ENCODE results near the gene TRIM38.

Gene TRIM38

DNA sequence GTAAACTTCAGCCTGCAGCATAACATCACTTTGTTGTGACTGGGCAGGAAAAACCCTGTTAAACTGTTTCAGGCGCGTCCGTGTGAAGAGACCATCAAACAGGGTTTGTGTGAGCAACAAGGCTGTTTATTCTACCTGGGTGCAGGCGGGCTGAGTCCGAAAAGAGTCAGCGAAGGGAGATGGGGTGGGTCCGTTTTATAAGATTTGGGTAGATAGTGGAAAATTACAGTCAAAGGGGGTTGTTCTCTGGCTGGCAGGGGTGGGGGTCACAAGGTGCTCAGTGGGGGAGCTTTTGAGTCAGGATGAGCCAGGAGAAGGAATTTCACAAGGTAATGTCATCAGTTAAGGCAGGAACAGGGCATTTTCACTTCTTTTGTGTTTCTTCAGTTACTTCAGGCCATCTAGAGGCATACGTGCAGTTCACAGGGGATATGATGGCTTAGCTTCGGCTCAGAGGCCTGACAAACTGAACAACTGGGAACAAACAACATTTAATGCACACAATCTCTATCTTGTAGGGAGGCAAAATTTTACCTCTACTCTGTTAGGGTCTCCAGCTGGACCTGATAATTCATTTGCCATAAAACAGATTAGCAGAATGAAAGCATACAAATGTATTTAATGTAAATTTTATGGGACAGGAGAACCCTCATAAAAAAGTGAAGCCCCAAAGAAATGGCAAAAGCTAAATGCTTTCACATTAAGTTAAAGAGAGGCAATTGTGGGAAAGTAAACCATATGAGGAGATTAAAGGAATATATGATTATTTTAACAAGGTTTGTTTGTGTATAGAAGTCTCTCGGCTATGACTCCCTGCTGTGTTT lies 66.4 kb downstream of the TRIM38 start:
- DNase-seq: no peak

DNA sequence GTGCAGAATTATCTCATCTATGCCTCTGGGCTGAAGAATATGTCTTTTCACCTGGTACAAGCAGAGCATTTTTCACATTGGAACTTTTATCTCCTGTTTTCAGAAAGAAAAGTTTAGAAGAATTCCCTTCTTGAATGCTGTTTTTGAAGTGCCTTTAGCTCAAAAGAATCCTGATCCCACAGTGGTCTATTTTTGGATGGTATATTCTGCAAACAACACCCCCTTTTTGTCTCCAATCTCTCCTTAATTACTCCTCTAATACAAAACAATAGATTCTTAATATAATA lies 66.9 kb downstream of the TRIM38 start:
- no peak for DNase-seq

DNA sequence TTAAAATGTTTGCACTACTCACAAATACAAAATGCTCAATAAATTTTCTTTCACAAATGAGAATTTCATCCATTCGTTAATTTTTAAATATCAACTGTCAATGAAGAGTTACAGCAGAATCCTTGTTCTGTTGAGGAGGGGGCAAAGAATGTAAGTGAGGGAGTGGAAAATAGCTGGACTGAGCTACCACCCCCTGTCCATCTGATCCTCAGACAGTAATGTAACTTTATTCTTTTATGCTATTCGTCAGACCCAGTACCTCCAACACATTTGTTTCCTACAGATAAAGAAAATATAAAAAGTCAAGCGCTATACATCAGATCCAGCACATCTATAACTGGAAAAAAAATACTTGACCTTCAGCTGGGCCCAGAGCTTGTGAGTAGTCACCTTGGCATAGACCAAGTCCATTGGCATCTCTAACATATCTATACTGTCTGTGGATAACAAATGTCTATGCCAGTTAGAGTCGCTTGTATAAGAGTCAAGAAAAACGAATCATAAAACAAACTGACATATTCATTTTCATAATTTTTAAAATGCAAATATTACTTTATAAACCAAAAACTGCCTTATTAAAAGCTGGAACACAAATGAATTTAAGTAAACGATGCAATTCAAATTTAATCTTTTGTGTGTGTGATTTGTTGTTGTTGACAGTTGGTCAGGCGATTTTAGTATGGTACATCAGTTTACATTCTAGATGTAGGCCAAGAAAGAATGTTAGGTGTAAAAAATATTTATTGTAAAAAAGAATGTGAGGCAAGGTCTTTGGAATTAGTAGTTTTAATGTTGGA lies 67.5 kb downstream of the TRIM38 start:
- no peak for DNase-seq

DNA sequence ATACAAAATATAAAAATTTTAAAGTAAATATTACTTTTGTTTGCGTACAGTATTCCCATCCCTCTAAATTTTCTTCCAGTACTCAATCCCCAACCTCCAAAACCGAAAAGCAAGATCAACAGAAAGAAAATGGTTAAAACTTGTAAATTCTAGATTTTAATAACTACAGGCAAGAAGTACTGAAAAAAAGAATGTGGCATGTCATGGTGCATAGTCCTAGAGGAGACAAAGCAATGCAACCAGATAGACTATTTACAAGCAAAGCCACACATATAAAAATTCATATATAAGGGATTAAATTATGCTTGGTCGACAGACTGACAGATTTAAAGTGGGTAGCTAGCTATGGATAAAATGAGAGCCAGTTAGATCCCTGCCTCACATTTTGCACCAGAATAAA lies 68.1 kb downstream of the TRIM38 start:
- no peak for DNase-seq

DNA sequence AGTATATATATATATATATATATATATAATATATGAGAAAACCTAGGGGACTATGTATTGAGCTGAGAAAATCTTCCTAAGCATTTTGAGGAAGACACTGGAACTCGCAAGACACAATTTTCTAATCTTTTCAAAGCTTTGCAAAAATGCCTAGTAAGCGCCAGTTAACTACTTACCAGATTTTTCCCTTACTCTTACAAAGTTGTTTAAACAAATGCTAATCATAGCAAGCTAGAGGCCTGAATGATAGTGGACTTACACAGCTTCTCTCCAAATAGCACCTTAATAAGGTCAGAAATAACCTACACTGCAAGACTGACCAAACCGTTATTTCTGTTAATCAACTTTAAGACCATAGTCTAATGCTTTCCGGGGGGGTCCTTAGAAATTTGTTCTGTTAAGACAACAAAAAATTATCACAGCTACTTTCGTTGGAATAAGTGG lies 68.6 kb downstream of the TRIM38 start:
- no peak for DNase-seq

DNA sequence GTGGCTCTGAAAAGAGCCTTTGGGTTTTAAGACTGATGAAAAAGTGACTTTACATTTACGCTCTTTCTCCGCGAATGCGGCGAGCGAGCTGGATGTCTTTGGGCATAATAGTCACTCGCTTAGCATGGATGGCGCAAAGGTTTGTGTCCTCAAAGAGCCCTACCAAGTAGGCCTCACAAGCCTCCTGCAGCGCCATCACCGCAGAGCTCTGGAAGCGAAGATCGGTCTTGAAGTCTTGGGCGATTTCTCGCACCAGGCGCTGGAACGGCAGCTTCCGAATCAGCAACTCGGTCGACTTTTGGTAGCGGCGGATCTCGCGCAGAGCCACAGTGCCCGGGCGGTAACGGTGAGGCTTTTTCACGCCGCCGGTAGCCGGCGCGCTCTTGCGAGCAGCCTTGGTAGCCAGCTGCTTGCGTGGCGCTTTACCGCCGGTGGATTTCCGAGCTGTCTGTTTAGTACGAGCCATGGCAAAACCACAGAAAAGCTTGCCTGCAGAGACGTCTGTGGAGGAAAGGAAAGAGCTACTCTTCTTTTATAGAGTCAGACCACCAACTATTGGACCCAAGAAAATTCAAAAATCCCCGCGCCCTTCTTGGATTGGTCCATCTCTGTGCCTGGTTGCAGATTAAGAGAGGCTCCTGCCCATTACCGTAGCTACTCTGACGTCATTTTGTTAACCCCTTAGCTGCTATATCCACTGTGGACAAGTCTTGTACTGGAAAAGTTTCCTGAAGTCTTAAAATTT lies 69.2 kb downstream of the TRIM38 start:
- peak; percentile 85 for DNase-seq

DNA sequence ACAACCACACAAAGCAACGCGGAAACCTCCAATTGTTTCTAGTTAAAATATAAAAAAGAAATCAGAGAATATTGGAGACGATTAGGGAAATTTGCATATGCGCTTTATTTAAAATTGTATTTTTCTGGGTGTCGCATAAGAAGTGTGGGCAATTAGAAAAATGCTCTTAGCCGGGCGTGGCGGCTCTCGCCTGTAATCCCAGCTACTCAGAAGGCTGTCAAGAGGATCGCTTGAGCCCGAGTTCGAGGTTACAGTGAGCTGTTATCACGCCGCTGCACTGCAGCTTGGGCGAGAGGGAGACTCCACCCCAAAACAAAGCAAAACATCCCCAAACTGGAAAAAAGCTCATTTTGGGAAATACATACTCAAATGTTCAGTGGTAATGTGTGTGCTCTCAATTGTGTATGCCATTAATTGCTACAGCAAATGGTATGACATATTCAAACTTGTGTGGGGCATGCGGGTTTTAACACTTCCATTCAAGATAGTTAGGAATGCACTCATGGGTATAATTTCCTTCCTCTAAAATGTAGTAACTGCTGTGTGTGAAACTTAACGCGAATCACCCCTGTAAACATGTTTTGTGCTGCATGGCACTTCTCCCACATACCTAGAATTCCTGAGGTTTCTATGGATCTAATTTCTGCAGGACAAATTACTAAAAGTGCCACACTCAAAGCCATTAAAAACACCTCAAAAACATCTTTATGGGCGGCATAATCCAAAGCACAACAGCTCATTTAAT lies 69.9 kb downstream of the TRIM38 start:
- peak; percentile 56 for DNase-seq

DNA sequence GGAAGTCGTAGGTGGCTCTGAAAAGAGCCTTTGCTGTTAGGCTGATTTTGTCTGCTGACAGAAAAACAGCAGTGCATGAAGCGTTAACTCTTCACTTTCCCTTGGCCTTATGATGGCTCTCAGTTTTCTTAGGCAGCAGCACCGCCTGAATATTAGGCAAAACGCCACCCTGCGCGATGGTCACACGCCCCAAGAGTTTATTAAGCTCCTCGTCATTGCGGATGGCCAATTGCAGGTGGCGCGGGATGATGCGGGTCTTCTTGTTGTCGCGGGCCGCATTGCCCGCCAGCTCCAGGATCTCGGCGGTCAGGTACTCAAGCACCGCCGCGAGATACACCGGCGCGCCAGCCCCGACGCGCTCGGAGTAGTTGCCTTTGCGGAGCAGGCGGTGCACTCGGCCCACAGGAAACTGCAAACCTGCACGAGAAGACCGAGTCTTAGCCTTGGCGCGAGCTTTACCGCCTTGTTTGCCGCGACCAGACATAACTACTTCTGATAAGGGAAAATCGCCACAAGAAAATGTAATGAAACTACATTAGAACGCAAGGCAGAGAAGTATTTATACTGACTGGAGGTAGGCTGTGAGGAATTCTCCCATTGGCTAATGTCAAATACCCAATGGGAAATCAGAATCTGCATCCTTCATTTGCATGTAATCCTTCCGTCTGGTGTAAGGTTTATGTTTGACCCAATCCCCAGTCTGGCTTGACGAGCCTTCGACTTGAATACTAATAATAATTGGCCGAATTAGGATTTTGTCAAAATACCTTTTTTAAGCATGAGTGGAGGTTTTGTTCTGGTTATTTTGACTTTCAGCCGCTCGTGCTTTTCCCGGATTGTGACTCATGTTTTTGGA lies 70.7 kb downstream of the TRIM38 start:
- DNase-seq: peak; percentile 78

DNA sequence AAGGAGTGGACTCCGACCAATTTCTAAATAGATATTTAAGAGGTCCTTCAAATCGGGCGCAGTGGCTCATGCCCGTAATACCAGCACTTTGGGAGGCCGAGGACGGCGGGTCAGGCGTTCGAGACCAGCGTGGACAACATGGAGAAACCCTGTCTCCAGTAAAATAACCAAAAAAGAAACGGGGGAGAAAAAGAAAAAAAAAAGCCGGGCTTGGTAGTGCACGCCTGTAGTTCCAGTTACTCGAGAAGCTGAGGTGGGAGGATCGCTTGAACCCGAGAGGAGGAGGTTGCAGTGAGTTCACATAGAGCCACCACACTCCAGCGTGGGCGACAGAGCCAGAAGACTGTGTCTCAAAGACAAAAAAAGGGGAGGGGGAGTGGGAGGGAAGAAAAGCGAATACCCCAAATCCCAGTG lies 71.3 kb downstream of the TRIM38 start:
- DNase-seq: peak; percentile 71

DNA sequence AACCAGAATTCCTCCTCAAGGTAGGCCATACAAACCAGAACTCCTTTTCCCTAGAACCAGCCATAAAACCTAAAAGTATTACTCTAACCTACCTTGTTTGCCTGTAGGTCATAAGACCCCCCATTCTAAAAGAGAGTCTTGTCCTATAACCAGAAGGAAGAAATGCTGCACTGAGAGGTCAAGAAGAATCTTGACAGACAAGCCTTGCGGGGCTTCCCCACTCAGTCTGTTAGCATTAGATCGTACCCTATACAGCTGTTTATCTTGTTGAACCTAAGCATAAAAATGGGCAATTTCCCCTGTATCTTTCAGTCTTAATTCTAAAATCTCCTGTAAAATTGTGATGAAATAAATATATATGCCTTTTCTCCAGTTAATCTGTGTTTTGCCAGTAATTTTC lies 72.3 kb downstream of the TRIM38 start:
- no peak for DNase-seq

Measured in stimulated activated CD4-positive, alpha-beta T cell treated with anti-CD3 and anti-CD28 coated beads, Interleukin-15, amount 100 ng/mL, for 24 hours (primary cell).